Endothelial cell of umbilical vein (primary cell): Measurements from ENCODE around the gene PXYLP1. TPM values are rescaled to one million over a fixed set of nuclear protein-coding genes. Genes with fewer than 3 reads are reported as not detected.

Source experiments
- BruUV-seq: library from RNA; stranded (reverse); fragments of 400-500 nt; replicated peaks from 2 replicates; lab custom pipeline; 2021; lab: Mats Ljungman, UMichigan
- CTCF ChIA-PET: fragments of 300-600, 350-600 bp; sonication (Branson Sonifier 250); formaldehyde crosslinking; loops from one replicate; lab custom pipeline; 2021; ENCODE audit warnings: antibody characterized with exemption, inconsistent platforms; lab: Charles Lee
- POLR2A ChIA-PET: fragments of 300-600, 350-600 bp; sonication (Branson Sonifier 250); formaldehyde crosslinking; loops from one replicate; lab custom pipeline; 2021; ENCODE audit warnings: antibody characterized with exemption, inconsistent platforms; lab: Charles Lee
- DNase-seq: peaks from one replicate; pipeline ENCODE4 v3.0.0-alpha.2; 2011; ENCODE audit warnings: low read depth, low spot score
- FAIRE-seq: peaks from 2 replicates; lab custom pipeline; 2011; peaks lifted over from hg19 to GRCh38; lab: Jason Lieb, UNC
- H2AFZ ChIP-seq: 2 replicates; pipeline ENCODE4 v1.6.0; 2012; ENCODE audit warnings: low read depth, low read length, control low read depth, inconsistent platforms
- H3K27ac ChIP-seq: 2 replicates; pipeline ENCODE4 v1.5.1; 2011; ENCODE audit warnings: low read depth, mild to moderate bottlenecking, control low read depth, low read length, moderate library complexity; ENCODE audit not compliant: insufficient read depth
- H3K27me3 ChIP-seq, 2 experiments: 2 replicates each; pipeline versions ENCODE4 v1.6.0 to v1.6.1; 2011; ENCODE audit warnings: low read length in 2 of 2, mixed read lengths in 1 of 2; ENCODE audit not compliant: control insufficient read depth in 2 of 2, insufficient read depth in 2 of 2
- H3K36me3 ChIP-seq, 2 experiments: 2 replicates in 1 of 2; 3 replicates in 1 of 2; pipeline ENCODE4 v1.5.1; 2011; ENCODE audit warnings: low read length in 2 of 2, mild to moderate bottlenecking in 1 of 2, moderate library complexity in 1 of 2; ENCODE audit not compliant: control insufficient read depth in 2 of 2, insufficient read depth in 2 of 2; ENCODE audit errors: extremely low read depth in 1 of 2
- H3K4me1 ChIP-seq: 3 replicates; pipeline ENCODE4 v1.5.1; 2011; ENCODE audit warnings: mild to moderate bottlenecking, low read length; ENCODE audit not compliant: control insufficient read depth, insufficient read depth; ENCODE audit errors: extremely low read depth
- H3K4me2 ChIP-seq: 2 replicates; pipeline ENCODE4 v1.6.1; 2011; ENCODE audit warnings: low read length, control low read depth, mixed read lengths; ENCODE audit not compliant: insufficient read depth
- H3K4me3 ChIP-seq, 3 experiments: fragments of 200-600 bp in 1 of 3; sonication (generic), shearing (Covaris generic) in 1 of 3; replicated peaks in 1 of 3; 2 replicates each; pipeline ENCODE4 v1.5.1; 2011 to 2016; ENCODE audit warnings: control low read depth in 3 of 3, low read length in 3 of 3, mild to moderate bottlenecking in 2 of 3, inconsistent platforms in 1 of 3, low read depth in 1 of 3, moderate library complexity in 1 of 3; ENCODE audit not compliant: insufficient read depth in 1 of 3
- H3K79me2 ChIP-seq: 2 replicates; pipeline ENCODE4 v1.6.0; 2012; ENCODE audit warnings: low read length, inconsistent platforms; ENCODE audit not compliant: control insufficient read depth, insufficient read depth
- H3K9ac ChIP-seq: replicated peaks from 2 replicates; pipeline ENCODE3; 2011; ENCODE audit warnings: low read length, control low read depth; ENCODE audit not compliant: insufficient read depth; ENCODE audit errors: extremely low read depth
- H3K9me1 ChIP-seq: replicated peaks from 3 replicates; pipeline ENCODE4 v1.6.0; 2011; ENCODE audit warnings: mild to moderate bottlenecking, low read length; ENCODE audit not compliant: control insufficient read depth, insufficient read depth; ENCODE audit errors: extremely low read depth
- H3K9me3 ChIP-seq: replicated peaks from 2 replicates; pipeline ENCODE4 v1.5.1; 2012; ENCODE audit warnings: low read length, inconsistent platforms; ENCODE audit not compliant: control insufficient read depth, insufficient read depth
- H4K20me1 ChIP-seq: replicated peaks from 2 replicates; pipeline ENCODE3; 2011; ENCODE audit warnings: mild to moderate bottlenecking, low read length; ENCODE audit not compliant: control insufficient read depth, insufficient read depth; ENCODE audit errors: extremely low read depth
- EZH2 ChIP-seq: IDR thresholded peaks from 2 replicates; pipeline ENCODE4 v1.6.1; 2012; ENCODE audit warnings: borderline replicate concordance, low read depth, mild to moderate bottlenecking, moderate library complexity, low read length, inconsistent platforms; ENCODE audit not compliant: severe bottlenecking
- FOS ChIP-seq: IDR thresholded peaks from 2 replicates; pipeline ENCODE4 v1.6.1; 2011; ENCODE audit warnings: mild to moderate bottlenecking, low read length, moderate library complexity, borderline replicate concordance; ENCODE audit not compliant: insufficient read depth
- GATA2 ChIP-seq: IDR thresholded peaks from 2 replicates; pipeline ENCODE4 v1.7.0; 2011; ENCODE audit warnings: low read depth, mild to moderate bottlenecking, moderate library complexity, mixed read lengths, low read length; ENCODE audit not compliant: insufficient read length, insufficient read depth
- JUN ChIP-seq: IDR thresholded peaks from 2 replicates; pipeline ENCODE4 v1.6.1; 2011; ENCODE audit warnings: borderline replicate concordance, low read depth; ENCODE audit not compliant: insufficient read length, insufficient read depth
- MYC ChIP-seq: IDR thresholded peaks from one replicate; pipeline ENCODE4 v1.6.1; 2011; ENCODE audit warnings: mild to moderate bottlenecking, low read depth, low read length
- POLR2A ChIP-seq: IDR thresholded peaks from 2 replicates; pipeline ENCODE4 v1.6.1; 2012; ENCODE audit warnings: low read depth, mild to moderate bottlenecking, control low read depth, low read length
- POLR2AphosphoS5 ChIP-seq: IDR thresholded peaks from 2 replicates; pipeline ENCODE4 v1.6.1; 2012; ENCODE audit warnings: low read depth, mild to moderate bottlenecking, control low read depth, low read length, moderate library complexity; ENCODE audit not compliant: insufficient read depth
- dilution Hi-C: fragments of 300-500 bp; cut with MboI; formaldehyde crosslinking; loops from one replicate; pipeline ENCODE4 v1.15.0; 2019; ENCODE audit warnings: low sequenced_read_pairs; ENCODE audit not compliant: extremely low pct_ligation_motif_present
- intact Hi-C: fragments of 100-400 bp; cut with micrococcal nuclease; formaldehyde crosslinking; loops from one replicate; pipeline ENCODE4 v1.10.0; 2022
- polyA plus RNA-seq, 4 experiments: library from polyadenylated mRNA; depleted of rRNA in 3 of 4; stranded (reverse) in 3 of 4; unstranded in 1 of 4; fragments of >200 nt; gene quantifications; 2 replicates each; pipeline versions ENCODE4 v1.2.1 to v1.2.3, GENCODE V29; 2011 to 2012; ENCODE audit warnings: missing spikeins in 1 of 4
- total RNA-seq: library from RNA; stranded (reverse); gene quantifications from 2 replicates; pipeline ENCODE4 v1.2.3, GENCODE V29; 2021
- TF ChIP-seq, protein P1 (sequence below): IDR thresholded peaks from 2 replicates; pipeline ENCODE4 v1.6.1; 2011; ENCODE audit not compliant: insufficient read depth, insufficient read length
- TF ChIP-seq, protein P2 (sequence below), 2 donors: IDR thresholded peaks; 1 replicate in 1 of 2; 2 replicates in 1 of 2; pipeline ENCODE4 v1.5.1; 2011; ENCODE audit warnings: low read length in 2 of 2, mild to moderate bottlenecking in 2 of 2, moderate library complexity in 2 of 2, control low read depth in 1 of 2, inconsistent platforms in 1 of 2, low read depth in 1 of 2; ENCODE audit not compliant: insufficient read depth in 1 of 2; ENCODE audit errors: extremely low read depth in 1 of 2

Gene PXYLP1
- total and polyA plus RNA-seq, 2 donors (not counting 3 experiments of a cell fraction or from before 2014, with no cell fraction given) = 0.84 to 1.7 TPM

DNA sequence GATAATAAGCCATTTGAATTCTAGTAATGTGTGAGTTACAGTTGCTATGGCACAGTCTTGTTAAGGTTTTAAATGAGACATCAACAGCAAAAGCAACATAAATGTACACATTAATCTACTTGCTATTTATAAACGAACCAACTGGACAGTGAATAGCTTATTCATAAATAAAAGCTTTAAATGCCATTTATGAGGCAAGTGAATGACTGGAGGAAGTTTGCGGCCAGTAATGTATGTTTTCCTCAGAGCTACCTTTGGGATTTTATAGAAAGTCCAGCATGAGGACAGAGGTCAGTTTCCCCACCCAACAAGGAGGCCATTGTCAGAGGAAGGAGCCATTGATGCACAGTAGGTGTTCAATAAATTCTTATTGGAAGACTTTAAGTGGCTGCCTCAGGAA is 48.0 kb upstream of the PXYLP1 start:
- Histone ChIP-seq H4K20me1 (no peaks in the 10 kb centered on the region), H3K4me2 (no peak overlapping the region), H3K9ac (no peak overlapping the region), H3K9me3 (no peaks in the 10 kb centered on the region), H3K9me1 (no peaks in the 10 kb centered on the region), H3K36me3 (no peaks in the 10 kb centered on the region), H2AFZ (no peak overlapping the region), H3K27me3 (no peaks in the 10 kb centered on the region), H3K27ac (no peak overlapping the region), H3K79me2 (no peaks in the 10 kb centered on the region), H3K4me1 (no peaks in the 10 kb centered on the region), H3K4me3 (no peak overlapping the region)
- ChIA-PET POLR2A (no interaction called here), CTCF (interaction anchor here (0.7 to 1.3 kb wide), 2 partner anchors 8 to 48 kb away, joined by 3 read pairs; partner anchors contain the start of gene PXYLP1)
- no peak for TF ChIP-seq JUN
- no peak for TF ChIP-seq EZH2
- TF ChIP-seq, protein P1, sequence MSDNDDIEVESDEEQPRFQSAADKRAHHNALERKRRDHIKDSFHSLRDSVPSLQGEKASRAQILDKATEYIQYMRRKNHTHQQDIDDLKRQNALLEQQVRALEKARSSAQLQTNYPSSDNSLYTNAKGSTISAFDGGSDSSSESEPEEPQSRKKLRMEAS = no peak
- TF ChIP-seq MYC = no peak
- no peak for TF ChIP-seq POLR2AphosphoS5
- TF ChIP-seq FOS = no peak
- no peak for TF ChIP-seq GATA2
- TF ChIP-seq, protein P2, sequence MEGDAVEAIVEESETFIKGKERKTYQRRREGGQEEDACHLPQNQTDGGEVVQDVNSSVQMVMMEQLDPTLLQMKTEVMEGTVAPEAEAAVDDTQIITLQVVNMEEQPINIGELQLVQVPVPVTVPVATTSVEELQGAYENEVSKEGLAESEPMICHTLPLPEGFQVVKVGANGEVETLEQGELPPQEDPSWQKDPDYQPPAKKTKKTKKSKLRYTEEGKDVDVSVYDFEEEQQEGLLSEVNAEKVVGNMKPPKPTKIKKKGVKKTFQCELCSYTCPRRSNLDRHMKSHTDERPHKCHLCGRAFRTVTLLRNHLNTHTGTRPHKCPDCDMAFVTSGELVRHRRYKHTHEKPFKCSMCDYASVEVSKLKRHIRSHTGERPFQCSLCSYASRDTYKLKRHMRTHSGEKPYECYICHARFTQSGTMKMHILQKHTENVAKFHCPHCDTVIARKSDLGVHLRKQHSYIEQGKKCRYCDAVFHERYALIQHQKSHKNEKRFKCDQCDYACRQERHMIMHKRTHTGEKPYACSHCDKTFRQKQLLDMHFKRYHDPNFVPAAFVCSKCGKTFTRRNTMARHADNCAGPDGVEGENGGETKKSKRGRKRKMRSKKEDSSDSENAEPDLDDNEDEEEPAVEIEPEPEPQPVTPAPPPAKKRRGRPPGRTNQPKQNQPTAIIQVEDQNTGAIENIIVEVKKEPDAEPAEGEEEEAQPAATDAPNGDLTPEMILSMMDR (IDR thresholded peaks at IDR 0.05; ENCODE audit: extremely low read depth in 1 of 2, insufficient read depth in 1 of 2, low read depth in 1 of 2, low read length in 2 of 2) = no peak
- no peak for TF ChIP-seq POLR2A
- intact Hi-C loops (no loop called here), dilution Hi-C loops (no loop called here)
- no peak for DNase-seq
- FAIRE-seq = no peak
- no TSS peak for BruUV-seq
